Lung (tissue), 12 donors: ENCODE measurements around the gene ADGRD1. TPM values are rescaled to one million over a fixed set of nuclear protein-coding genes. Genes with fewer than 3 reads are reported as not detected.

Source experiments
- ATAC-seq: fragments of 200-7000 bp; cut with Tn5 transposase; one replicate; pipeline ENCODE4 v1.9.1; 2020; ENCODE audit warnings: moderate number of reproducible peaks; ENCODE audit not compliant: insufficient read depth, low FRiP score
- DNase-seq, 3 donors: peaks; one replicate each; pipeline ENCODE4 v3.0.0-alpha.2; 2013 to 2017
- H3K27ac ChIP-seq, 2 donors: one replicate each; pipeline ENCODE4 v1.5.1; 2013; ENCODE audit warnings: mild to moderate bottlenecking in 2 of 2, moderate library complexity in 2 of 2, control low read depth in 1 of 2, inconsistent platforms in 1 of 2, low read depth in 1 of 2, low read length in 1 of 2
- H3K27me3 ChIP-seq, 3 donors: one replicate each; pipeline ENCODE4 v1.5.1; 2013; ENCODE audit warnings: low read length in 2 of 3; ENCODE audit not compliant: control insufficient read depth in 3 of 3, insufficient read depth in 3 of 3
- H3K36me3 ChIP-seq, 4 donors: one replicate each; pipeline ENCODE4 v1.5.1; 2013; ENCODE audit warnings: low read length in 4 of 4, mild to moderate bottlenecking in 1 of 4, moderate library complexity in 1 of 4; ENCODE audit not compliant: control insufficient read depth in 4 of 4, insufficient read depth in 4 of 4
- H3K4me1 ChIP-seq, 5 donors: one replicate each; pipeline ENCODE4 v1.5.1; 2013; ENCODE audit warnings: low read length in 5 of 5, mild to moderate bottlenecking in 2 of 5, moderate library complexity in 1 of 5; ENCODE audit not compliant: control insufficient read depth in 5 of 5, insufficient read depth in 5 of 5
- H3K4me3 ChIP-seq: one replicate; pipeline ENCODE4 v1.5.1; 2013; ENCODE audit warnings: mild to moderate bottlenecking, control low read depth, moderate library complexity
- H3K9ac ChIP-seq, 2 donors: one replicate each; pipeline ENCODE4 v1.5.1; 2013; ENCODE audit warnings: low read length in 2 of 2, control low read depth in 1 of 2; ENCODE audit not compliant: insufficient read depth in 1 of 2
- H3K9me3 ChIP-seq, 4 donors: one replicate each; pipeline ENCODE4 v1.5.1; 2013; ENCODE audit warnings: low read length in 3 of 4, mild to moderate bottlenecking in 1 of 4, moderate library complexity in 1 of 4; ENCODE audit not compliant: control insufficient read depth in 4 of 4, insufficient read depth in 3 of 4
- CTCF ChIP-seq: IDR thresholded peaks from 2 replicates; pipeline ENCODE4 v1.5.1; 2012; ENCODE audit warnings: mild to moderate bottlenecking; ENCODE audit errors: control extremely low read depth, extremely low read depth
- WGBS, 2 donors: extraction: QIAGEN DNeasy Blood & Tissue Kit; methylation state at CpG; one replicate each; pipeline ENCODE4 v1.1.7; 2013; 5-methylcytosine and 5-hydroxymethylcytosine counted together
- polyA plus RNA-seq, 2 donors: library from polyadenylated mRNA; stranded (reverse); fragments of 200-250 nt; gene quantifications; one replicate each; pipeline ENCODE4 v1.2.1, GENCODE V29; 2013
- total RNA-seq, 2 donors: library from RNA; depleted of rRNA in 1 of 2; stranded (reverse); fragments of >200 nt in 1 of 2; gene quantifications; one replicate each; pipeline ENCODE4 v1.2.1, GENCODE V29; 2014 to 2021
- donor health status: control.
- donor health status: control.
- donor health status: Bipolar disorder and iron deficiency.
- donor health status: healthy.
- donor health status: DM: yes; HTN: yes; CAD: no.

Gene ADGRD1
- total and polyA plus RNA-seq, 4 donors: 23.5 to 85.6 (median 46.7) TPM

DNA sequence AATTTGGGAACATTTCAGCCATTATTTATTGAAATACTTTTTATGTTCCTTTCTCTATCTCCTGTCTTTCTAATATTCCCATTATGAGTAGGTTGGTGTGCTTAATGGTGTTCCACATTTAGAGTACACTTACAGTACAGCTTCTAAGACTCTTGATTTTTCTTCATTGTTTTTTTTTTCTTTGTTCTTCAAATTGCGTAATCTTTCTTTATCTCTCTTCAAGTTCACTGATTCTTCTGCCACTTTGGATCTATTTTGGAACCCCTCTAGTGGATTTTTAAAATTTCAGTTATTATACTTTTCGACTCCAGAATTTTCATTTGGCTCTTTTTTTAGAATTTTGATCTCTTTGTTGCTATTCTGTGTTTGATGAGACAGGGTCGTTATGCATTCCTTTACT, 157.7 kb downstream of the ADGRD1 start:
- Histone ChIP-seq H3K27me3 (no peaks in the 10 kb centered on the region), H3K9ac (no peak overlapping the region), H3K27ac (no peak overlapping the region), H3K4me3 (no peak overlapping the region), H3K4me1 (peaks cover 0 to 15% (median 4%) of the 10 kb centered on the region in 5 donors), H3K36me3 (peaks cover 0 to 8% (median 0%) of the 10 kb centered on the region in 4 donors), H3K9me3 (peaks cover 0 to 3% (median 0%) of the 10 kb centered on the region in 4 donors)
- no peak for TF ChIP-seq CTCF
- ATAC-seq: no peak
- no peak for DNase-seq
- 87 to 91% methylated on average over 3 of the region's 3 CpGs for WGBS, 2 donors

DNA sequence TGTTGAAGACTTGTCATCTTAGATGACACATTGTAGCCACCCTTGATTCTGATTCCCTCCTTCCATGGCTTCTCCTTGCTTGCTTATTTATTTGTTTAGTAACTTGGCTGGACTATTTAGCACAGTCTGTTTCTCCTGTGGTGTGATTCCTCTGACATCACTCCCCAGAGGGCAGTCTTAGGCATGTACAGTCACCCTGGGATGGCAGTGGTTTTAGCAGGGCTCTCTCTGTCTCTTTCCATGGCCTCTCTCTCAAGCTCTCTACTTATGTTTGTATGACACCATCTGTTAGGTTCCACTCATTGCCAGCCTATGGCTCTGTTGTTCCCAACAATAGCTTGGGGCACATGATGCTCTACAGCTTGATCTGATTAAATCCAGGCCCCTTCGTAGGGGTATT, 158.3 kb downstream of the ADGRD1 start:
- no peaks in the 10 kb centered on the region for H3K27me3 ChIP-seq
- DNase-seq (no peak), ATAC-seq (no peak)
- no peak overlapping the region for H3K27ac ChIP-seq
- peaks cover 0 to 3% (median 0%) of the 10 kb centered on the region in 4 donors for H3K9me3 ChIP-seq
- WGBS, 2 donors: 79 to 84% methylated on average over 1 of the region's 1 CpG
- H3K36me3 ChIP-seq: peaks cover 0 to 6% (median 0%) of the 10 kb centered on the region in 4 donors
- no peak overlapping the region for H3K4me3 ChIP-seq
- no peak overlapping the region for H3K9ac ChIP-seq
- TF ChIP-seq CTCF: no peak
- H3K4me1 ChIP-seq: peaks cover 0 to 17% (median 7%) of the 10 kb centered on the region in 5 donors

- no peak for TF ChIP-seq CTCF
- ATAC-seq (peak; percentile 31), DNase-seq (no peak)
- Histone ChIP-seq H3K9me3 (peaks cover 0 to 3% (median 0%) of the 10 kb centered on the region in 4 donors), H3K27me3 (no peaks in the 10 kb centered on the region), H3K4me1 (peaks cover 0 to 17% (median 9%) of the 10 kb centered on the region in 5 donors), H3K27ac (no peak overlapping the region), H3K4me3 (no peak overlapping the region), H3K36me3 (peaks cover 0 to 4% (median 0%) of the 10 kb centered on the region in 4 donors), H3K9ac (no peak overlapping the region)
- 75 to 90% methylated on average over 4 of the region's 4 CpGs for WGBS, 2 donors
Observed at GRCh38 chr12:131112700-131113290, 159.1 kb downstream of the ADGRD1 start.
